ENCODE data around the gene NCAPH2.

The NCAPH2 gene

GRCh38 chr22:50474710-50475651 is 33.0 kb upstream of the NCAPH2 start, which contains the start of gene SBF1:
Gene SBF1, minus strand, starts transcription at chr22:50475035. Its CDS starts 195 bp downstream, at chr22:50474840.
- peak; percentile 81 for DNase-seq

- no peak for DNase-seq
Observed at GRCh38 chr22:50475652-50476002, 32.4 kb upstream of the NCAPH2 start.

DNA sequence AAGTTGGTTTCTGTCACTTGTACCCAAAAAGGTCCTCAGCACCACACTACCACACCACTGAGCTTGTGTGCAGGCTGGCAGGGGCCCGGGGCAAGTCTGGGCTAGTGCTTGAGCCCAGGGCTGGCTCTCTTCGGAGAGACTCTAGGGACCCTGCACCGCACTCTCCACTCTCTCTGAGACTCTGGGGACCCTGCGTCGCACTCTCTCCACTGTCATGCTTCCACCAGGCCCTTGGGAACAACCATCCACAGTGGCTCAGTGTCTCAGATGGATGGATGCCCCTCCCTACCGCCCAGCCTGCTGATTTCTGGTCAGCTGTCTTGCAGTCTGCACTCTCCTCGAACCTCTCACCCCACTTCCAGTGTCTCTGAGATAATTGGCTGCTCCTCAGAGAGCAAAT is 31.2 kb upstream of the NCAPH2 start:
- no peak for DNase-seq

GRCh38 chr22:50477923-50478322 is 30.1 kb upstream of the NCAPH2 start:
- no peak for DNase-seq

GRCh38 chr22:50479721-50480120 is 28.3 kb upstream of the NCAPH2 start:
- DNase-seq, result no peak

DNA sequence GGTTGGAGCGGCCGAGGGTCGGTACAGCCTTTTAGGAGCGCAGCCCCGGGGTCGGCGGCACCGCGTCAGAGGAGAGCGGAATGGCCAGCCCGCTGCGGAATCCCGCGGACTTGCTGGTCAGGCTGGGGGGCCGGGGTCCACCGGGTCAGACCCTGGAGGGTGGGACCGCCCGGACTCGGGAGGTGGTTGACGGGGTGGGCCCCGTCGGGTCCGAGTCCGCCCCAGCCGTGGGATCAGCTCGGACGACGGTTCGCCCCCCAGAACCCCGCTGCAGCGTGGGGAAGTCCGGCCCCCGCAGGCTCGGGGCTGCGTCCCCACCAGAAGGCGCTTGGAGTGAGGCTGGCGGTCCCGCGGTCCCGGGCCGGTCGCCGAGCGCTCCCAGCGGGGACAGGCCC is 27.0 kb upstream of the NCAPH2 start:
- no peak for DNase-seq

DNA sequence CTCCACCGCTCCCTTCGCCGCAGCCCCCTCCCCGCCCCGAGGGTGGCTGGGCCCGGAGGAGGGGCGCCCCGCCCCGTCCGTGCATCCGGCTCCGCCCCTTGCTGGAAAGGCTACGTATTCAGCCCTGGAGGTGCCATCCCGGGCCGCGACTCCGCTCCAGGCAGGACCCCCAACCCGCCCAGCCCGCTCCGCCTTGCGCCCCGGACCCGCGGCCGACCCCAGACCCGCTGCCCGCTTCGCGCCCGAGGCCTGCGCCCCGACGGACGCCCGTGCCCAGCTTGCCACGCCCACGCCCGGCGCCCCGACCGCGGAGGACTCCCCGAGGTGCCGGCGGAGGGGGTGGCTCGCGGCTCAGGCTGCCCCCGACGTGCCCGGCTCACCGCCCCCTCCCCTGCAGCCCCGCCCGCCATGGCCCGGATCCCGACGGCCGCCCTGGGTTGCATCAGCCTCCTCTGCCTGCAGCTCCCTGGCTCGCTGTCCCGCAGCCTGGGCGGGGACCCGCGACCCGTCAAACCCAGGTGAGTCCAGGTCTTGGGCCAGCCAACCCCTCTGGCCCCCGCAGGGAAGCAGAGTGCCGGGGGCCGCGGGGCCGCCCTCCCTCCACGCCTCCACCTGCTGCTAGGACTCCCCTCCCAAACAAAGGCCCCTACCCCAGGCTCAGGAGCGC is 26.5 kb upstream of the NCAPH2 start, which contains the start of gene ADM2:
TSS of gene ADM2 (plus strand) at position 104 of the 667 bp plus-strand sequence. CDS start at position 409, 305 bp downstream.
- DNase-seq, result no peak

DNA sequence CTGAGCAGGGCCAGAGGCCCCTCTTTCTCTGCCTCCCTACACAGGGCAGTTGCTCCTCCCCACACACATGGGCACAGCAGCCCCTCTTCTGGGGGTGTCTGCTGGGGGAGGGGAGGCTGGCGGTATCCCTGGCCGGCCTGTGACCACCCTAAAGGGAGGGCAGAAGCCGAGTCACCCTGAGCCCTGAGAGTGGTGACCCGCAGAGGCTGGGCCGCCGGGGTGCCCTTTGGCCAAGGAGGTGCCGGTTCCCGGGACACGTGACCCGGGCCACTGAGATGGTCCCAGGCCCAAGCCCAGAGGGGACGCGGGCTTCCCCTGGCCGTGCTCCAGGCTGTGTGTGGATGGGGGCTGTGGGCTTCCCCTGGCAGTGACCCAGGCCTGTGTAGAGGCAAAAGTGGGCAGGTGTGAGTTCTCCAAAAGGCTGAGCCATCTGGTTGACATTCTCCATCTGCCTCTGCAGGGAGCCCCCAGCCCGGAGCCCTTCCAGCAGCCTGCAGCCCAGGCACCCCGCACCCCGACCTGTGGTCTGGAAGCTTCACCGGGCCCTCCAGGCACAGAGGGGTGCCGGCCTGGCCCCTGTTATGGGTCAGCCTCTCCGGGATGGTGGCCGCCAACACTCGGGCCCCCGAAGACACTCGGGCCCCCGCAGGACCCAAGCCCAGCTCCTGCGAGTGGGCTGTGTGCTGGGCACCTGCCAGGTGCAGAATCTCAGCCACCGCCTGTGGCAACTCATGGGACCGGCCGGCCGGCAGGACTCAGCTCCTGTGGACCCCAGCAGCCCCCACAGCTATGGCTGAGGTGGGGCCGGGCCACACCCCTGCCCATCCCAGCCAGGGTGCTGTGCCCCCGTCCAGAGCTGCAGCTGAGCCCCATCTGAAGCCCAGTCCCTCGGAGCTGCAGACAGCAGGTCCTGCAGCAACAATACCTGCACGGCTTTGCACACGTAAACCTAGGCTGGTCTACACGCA is 25.6 kb upstream of the NCAPH2 start:
- DNase-seq, result no peak

DNA sequence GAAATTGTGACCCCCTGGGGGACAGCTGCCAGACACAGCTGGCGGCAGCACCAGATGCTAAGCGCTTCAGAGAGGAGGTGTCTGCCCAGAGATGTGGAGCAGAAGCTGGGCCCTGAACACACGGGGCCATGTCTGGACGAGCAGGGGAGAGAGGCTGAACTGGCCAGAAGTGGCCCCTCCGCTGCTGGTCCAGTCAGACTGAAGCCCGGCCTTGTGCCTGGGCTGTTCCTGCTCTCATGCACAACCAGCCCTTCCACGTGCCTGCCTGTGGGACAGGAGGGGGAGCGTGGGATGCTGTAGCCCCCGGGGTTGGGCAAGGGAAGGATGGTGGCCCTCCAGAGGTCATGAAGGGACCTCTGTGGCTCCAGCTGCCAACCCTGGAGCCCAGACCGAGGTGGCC is 24.9 kb upstream of the NCAPH2 start:
- DNase-seq, result no peak

GRCh38 chr22:50483556-50483955 is 24.5 kb upstream of the NCAPH2 start:
- no peak for DNase-seq

DNA sequence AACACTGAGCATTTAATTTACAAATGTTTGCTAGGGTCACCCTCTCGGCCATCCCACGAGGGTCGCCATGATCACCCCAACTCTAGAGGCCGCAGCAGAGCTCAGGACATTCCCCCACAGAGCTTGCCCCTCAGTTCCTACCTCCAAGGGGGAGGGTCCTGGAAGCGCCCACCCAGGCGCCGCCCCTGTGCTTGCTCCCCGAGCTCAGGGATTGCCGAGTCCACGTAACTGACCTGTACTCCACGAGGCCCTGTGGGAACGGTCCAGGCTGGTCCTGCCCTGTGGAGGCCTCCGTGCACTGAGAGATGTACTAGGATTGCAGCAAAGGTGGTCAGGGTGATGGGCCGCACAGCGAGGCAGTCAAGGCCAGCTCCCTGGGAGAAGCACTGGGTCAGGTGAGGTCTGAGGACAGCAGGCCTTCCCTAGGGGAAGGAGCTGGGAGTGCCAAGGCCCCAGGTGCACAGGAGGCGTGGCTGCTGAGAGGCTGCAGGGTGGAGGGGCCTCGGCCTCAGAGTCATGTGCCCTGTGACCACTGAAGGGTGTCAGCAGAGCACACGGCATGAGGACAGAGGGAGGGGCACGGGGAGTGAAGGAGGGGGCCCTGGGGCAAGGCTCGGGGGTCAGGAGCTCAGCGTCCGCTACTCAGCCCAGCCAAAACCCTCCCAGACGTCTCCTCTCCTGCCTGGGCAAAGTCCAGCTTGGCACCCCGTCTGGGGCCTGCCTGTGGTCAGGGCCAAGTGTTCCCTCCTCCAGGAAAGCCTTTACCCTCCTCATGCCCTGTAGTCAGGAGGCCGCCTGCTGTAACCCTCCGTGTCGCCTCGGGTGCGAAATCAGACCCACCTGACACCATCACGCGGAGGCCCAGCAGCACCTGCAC is 23.8 kb upstream of the NCAPH2 start:
- DNase-seq, result no peak

- DNase-seq, result no peak
Observed at GRCh38 chr22:50485221-50486131, 22.5 kb upstream of the NCAPH2 start.

DNA sequence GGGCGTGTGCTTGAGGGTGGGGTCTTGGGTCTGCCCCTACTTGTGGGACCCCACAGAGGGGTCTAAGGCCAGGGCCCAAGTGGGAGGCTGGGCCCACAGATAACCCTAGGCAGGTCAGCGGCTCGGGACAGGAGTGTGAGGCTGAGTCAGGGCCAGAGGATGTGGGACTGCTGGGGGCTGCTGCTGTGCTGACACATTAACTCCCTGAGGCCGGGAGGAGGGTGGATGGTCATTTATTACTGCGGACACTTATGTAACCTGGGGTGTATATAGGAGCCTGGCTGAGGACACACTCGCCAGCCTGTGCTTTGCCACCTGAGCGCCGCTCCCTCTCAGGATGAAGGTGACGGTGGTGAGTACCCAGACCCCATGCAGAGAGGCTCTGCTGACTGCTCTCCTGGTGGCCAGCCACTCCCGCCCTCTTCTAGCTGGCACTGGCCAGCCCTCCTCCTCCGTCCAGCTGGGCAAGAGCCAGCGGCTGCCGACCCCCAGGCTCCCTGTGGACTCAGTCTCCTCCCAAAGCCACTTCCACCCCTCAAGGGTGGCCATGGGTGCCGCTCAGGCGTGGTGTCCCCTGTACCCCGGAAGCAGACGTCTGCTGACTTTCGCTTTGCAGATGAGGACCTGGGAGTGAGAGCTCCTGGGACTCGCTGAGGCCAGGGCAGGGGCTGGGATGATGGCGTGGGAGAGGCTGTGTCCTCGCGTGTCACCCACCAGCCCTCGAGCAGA is 21.3 kb upstream of the NCAPH2 start, which contains the start of gene MIOX:
TSS of gene MIOX (plus strand) at position 299 of the 729 bp plus-strand sequence. CDS start at position 338, 39 bp downstream.
- no peak for DNase-seq

GRCh38 chr22:50487290-50488005 is 20.6 kb upstream of the NCAPH2 start:
- no peak for DNase-seq

GRCh38 chr22:50488006-50488677 is 19.9 kb upstream of the NCAPH2 start:
- DNase-seq, result no peak

- DNase-seq, result no peak
Observed at GRCh38 chr22:50488886-50489285, 19.1 kb upstream of the NCAPH2 start.

DNA sequence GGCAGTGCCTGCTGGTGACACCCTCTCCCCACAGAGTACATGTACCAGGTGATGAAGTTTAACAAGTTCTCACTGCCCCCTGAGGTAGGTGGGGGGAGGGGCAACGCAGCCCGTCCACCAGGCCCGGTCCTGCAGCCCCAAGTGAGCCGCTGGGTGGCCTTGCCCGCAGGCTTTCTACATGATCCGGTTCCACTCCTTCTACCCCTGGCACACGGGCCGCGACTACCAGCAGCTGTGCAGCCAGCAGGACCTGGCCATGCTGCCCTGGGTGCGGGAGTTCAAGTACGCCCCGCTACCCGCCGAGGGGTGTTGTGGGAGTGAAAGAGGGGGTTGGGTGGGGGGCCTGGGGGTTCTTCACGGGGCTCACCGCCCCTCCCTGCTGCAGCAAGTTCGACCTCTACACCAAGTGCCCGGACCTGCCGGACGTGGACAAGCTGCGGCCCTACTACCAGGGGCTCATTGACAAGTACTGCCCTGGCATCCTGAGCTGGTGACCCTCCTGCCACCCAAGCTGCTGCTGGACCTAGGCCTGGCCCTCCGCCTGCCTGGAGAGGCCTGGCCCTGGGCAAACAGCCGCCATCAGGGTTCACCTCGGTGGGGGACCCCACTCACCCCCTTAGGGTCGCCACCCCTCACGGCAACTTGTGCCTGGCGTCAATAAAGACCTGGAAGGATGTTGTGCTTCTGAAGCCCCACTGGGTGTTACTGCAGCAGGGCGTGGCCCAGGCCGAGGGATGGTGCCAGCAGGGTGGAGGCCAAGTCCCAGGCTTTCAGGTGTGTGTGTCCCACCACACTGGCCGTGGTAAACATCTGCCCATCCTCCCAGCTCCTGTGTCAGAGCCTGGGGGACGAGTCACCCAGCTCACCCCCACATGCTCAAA is 18.4 kb upstream of the NCAPH2 start:
- no peak for DNase-seq
